CD4-positive, alpha-beta T cell treated with Interleukin-15 for 1 hour (primary cell): ENCODE results near the gene SMIM14.
"Not testable (repeated sequence)": the region's sequence is repeated elsewhere in the genome, so short reads cannot be mapped to it uniquely, and the experiment has no call there.

Source experiments
- DNase-seq: peaks from one replicate; pipeline ENCODE4 v3.0.0-alpha.2; 2020

The SMIM14 gene

DNA sequence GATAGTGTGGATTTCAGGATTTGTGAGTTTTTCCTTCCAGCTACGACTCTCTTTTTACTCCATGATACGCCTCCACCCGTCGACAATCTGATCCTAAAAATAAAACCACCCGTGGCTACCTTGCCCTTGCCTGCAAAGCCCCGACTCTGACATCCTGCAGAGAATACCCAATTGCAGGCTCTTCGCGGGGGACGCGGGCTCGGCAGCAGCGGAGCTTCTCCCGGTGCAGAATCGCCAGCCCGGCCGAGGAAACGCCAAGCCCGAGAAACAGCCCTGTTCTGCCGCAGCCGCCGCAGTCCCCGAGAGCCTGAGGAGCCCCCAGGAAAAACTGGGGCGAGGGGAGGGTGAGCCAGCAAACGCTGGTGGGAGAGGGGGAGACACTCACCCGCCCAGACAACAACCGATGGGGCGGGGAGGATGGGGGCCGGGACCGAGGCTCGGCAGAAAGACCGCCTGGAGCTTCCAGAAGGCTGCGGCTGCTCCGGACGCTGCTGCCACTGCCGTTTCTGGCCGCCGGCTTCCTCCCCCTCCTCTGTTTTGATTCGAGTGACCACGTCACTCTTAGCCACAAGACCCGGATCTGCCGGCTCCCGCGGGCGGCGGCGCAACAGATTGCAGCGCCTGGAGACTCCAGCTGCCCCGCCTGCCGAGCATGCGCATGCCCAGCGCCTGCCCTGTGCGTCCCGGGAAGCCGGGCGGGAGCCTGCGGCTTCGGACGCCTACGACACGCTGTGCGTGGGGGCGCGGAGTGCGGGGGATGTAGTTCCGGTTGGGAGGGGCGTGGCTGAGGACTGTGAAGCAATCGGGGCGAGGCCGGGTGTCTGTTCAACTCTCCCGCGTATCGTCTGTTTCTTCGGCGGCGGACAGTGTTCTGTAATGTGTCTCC is at the start of gene SMIM14:
TSS of gene SMIM14 (minus strand) at position 512 of the 886 bp plus-strand sequence. CDS start 33,720 bp downstream, outside the sequence.
- peak; percentile 94 for DNase-seq

DNA sequence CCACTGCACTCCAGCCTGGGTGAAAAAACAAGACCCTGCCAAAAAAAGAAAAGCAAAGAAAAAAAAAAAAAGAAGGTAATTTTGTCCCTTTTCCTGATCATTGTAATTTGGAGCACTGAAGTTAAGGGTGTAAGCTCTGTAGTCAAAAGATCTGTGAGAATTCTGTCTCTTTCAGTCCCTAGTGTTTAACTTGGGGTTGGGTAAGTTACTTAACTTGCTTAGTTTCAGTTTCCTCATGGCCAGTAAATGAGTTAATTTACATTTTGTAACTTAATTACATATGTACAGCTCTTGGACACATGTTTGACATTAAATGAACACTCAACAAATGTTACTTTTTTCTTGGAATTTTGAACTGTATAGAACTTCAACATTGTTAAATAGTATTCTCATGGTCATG is 48.3 kb upstream of the SMIM14 start:
- no peak for DNase-seq

DNA sequence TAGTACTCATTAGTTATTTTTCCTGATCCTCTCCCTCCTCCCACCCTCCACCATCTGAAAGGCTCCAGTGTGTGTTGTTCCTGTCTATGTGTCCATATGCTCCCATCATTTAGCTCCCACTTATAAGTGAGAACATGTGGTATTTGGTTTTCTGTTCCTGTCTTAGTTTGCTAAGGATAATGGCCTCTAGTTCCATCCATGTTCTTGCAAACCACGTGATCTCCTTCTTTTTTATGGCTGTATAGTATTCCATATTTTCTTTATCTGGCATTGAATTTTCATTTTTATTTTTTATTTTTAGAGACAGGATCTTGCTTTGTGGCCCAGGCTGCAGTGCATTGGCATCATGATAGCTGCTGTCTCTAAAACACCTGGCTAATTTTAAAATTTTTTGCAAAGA is 47.3 kb upstream of the SMIM14 start:
- no peak for DNase-seq

DNA sequence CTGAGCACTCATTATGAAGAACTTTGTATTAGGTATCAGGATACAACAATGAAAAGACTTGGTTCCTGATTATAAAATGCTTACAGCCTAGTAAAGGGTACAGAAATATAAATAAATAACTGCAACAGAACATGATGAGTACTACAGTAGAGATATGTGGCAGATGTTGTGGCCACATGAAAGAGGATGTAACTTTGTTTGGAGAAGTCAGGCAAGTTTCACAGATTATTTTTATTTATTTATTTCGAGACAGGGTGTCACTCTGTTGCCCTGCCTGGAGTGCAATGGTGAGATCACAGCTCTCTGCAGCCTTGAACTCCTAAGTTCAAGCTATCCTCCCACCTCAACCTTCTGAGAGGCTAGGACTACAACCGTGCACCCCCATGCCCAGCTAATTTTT is 43.5 kb upstream of the SMIM14 start:
- no peak for DNase-seq

- not testable (repeated sequence) for DNase-seq
Observed at GRCh38 chr4:39681003-39681402, 42.3 kb upstream of the SMIM14 start.

GRCh38 chr4:39675681-39676080 is 37.0 kb upstream of the SMIM14 start:
- not testable (repeated sequence) for DNase-seq

GRCh38 chr4:39670296-39670695 is 31.6 kb upstream of the SMIM14 start:
- not testable (repeated sequence) for DNase-seq

DNA sequence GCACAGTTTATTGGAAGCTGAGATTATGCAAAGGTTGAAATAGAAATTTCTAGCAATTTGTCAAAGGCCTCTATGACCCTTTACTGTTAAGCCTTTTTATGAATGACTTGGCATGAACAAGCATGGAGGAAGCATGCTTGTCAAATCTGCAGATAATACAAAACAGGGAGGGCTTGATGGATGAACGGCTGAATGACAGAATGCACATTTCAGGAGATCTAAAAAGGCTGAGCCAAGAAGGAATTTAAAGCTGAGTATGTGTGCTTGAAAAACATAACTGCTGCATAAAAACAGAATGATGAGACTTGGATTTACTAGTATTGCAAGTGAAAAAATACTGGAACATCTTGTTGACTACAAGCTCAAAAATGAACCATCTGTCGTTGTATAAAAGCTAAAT is 30.2 kb upstream of the SMIM14 start:
- DNase-seq, result no peak

- no peak for DNase-seq
Observed at GRCh38 chr4:39667706-39668105, 29.0 kb upstream of the SMIM14 start.

GRCh38 chr4:39664828-39665731 is 26.4 kb upstream of the SMIM14 start:
- no peak for DNase-seq

- no peak for DNase-seq
Observed at GRCh38 chr4:39662683-39663082, 24.0 kb upstream of the SMIM14 start.

DNA sequence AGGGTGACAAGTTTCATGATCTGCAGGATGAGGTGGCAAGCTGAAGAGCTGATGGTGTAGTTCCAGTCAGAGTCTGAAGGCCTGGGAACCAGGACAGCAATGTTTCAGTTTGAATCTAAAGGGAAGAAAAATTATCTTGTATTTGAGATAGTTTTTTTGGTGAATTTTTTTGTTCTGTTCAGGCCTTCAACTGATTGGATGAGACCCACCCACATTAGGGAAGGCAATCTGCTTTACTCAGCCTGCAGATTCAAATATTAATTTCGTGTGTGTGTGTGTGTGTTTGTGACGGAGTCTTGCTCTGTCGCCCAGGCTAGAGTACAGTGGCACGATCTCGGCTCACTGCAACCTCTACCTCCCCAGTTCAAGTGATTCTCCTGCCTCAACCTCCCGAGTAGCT is 22.1 kb upstream of the SMIM14 start:
- no peak for DNase-seq

GRCh38 chr4:39660045-39660444 is 21.4 kb upstream of the SMIM14 start:
- no peak for DNase-seq

DNA sequence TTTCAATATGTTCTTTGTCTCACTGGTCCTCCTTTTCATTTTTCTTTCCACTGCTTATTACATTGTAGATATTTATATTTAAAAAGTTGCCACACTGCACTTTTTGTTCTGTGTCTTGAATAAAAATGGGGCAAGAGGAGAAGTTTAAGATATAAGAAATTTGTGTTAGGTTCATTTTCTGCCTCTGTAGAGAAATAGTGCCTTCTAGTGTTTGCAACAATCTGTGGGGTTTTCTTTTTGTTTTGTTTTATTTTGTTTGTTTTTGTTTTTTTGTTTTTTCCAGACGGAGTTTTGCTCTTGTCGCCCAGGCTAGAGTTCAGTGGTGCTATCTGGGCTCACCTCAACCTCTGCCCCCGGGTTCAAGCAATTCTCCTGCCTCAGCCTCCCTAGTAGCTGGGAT is 20.1 kb upstream of the SMIM14 start:
- no peak for DNase-seq

- DNase-seq, result no peak
Observed at GRCh38 chr4:39657465-39657864, 18.8 kb upstream of the SMIM14 start.

DNA sequence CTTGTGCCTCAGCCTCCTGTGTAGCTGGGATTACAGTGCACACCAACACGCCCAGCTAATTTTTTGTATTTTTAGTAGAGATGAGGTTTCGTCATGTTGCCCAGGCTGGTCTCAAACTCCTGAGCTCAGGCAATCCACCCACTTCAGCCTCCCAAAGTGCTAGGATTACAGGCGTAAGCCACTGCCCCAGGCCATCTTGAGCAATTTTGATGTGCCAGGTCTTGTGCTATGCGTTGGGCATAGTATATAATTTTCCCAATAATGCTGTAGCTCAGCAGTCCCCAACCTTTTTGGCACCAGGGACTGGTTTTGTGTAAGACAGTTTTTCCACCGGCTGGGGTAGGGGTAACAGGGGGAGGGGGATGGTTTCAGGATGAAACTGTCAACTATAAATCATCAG is 18.0 kb upstream of the SMIM14 start:
- not testable (repeated sequence) for DNase-seq

DNA sequence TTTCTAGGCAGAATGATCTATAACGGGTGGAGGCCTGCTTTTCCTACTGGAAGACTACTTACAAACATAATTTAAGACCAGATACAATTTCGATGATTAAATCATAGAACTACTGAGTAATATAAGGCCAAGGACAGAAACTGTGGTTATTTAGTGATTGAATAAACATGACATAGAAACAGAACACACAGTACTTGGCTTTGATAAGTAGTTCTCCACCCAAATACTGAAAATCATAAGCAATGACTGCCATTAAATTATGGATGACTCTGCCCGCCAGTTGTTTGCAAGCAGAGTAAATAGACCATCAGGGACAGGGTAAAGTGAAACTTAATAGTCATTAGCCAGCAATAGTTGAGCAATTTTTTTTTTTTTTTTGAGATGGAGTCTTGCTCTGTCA is 17.2 kb upstream of the SMIM14 start:
- no peak for DNase-seq

GRCh38 chr4:39655211-39655610 is 16.5 kb upstream of the SMIM14 start:
- no peak for DNase-seq

DNA sequence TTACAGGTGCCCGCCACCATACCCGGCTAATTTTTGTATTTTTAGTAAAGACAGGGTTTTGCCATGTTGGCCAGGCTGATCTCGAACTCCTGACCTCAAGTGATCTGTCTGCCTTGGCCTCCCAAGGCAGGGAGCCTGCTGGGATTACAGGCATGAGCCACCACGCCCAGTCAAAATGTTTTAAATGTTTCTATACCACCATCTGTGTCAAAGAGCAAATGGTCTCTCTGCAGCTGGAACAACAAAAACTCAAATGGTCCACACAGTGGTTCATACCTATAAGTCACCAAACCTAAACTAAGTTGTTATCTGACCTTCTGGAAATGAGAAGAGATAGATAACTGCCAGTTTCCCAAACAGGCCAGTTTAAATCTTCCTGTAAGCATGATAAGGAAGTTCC is 12.9 kb upstream of the SMIM14 start:
- not testable (repeated sequence) for DNase-seq

GRCh38 chr4:39649639-39650265 is 11.1 kb upstream of the SMIM14 start:
- no peak for DNase-seq

DNA sequence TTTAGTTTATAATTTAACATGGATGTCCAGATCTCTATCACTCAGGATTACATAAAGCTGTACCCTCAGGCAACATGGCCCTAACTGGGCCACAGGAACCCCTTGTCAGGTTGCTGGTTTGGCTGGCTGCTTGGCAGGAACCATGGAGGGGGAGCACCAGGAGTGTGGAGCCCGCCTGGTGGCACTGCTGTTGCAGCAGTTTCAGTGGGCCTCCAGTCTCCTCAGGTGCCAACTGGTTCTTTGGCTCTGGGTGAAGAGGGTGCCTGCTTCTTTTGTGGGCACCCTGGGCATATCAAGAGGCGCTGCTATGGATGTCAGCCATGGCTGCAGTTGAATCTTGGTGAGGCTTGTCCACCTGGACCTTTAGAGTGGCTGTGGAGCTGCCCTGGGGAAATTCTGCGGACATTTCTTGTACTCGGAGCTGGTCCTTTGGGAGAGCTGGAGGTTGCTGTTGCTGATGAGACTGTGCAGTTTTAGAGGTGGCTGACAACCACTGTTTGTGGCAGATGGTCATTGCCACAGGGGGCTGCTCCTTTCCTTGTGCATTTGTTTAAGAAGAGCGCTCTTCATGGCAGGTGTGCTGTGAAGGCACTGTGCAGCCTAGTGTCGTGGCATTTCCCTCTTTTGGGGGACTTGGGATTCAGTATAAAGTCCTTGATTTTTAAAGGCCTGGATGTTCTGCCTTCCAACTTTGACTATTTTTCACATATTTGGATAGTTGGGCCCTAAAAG is 10.3 kb upstream of the SMIM14 start:
- DNase-seq, result no peak

DNA sequence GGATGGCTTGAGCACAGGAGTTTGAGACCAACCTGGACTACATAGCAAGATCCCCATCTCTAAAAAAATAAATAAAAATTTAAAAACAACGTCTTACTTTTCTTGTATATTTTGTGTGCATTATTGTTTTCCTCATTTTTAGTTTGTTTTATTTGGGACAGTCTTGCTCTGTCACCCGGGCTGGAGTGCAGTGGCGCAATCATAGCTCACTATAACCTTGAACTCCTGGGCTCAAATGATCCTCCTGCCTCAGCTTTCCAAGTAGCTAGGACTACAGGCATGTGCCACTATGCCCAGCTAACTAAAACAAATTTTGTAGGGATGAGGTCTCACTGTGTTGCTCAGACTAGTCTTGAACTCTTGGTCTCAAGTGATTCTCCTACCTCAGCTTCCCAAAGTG is 9.5 kb upstream of the SMIM14 start:
- no peak for DNase-seq
